HG02973 (cell line): ENCODE data around the gene WDR31.
"Not testable (repeated sequence)": the region's sequence is repeated elsewhere in the genome, so short reads cannot be mapped to it uniquely, and the experiment has no call there.

Experiments used
- ATAC-seq: cut with Tn5 transposase; IDR thresholded peaks from one replicate; pipeline ENCODE4 v1.9.1; 2021; ENCODE audit warnings: moderate library complexity; ENCODE audit not compliant: unreplicated experiment

WDR31 gene

DNA sequence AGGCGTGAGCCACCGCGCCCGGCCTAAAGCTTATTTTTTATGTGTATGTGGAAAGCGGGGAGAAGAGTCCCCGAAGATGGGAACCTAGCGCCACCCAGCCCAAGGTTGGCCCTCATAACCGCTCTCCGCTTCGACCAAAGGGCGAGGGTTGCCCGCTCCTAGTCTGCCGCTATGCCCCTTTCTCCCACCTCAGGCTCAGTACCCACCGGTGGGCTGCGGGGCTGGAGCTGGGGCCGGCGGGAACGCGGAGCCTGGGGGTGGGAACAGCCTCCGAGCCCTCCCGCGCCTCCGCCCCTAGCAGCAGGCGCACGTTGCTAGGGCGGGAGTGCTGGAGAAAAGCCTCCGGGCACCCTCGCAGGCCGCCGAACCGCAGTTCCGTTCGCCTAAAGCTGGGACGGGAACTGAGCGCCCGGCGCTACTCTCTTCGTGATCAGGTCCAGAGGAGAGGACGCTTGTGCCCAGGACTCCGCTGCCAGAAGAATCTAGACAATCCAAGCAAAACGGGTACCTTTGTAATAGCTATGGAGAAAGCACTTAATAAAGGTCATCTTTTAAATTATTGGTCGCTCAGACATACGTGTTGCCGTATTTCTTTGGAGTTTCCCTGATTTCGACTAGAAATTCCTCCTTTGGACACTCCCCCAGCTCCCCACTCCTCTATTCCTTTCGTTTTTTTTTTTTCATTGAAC, at the start of gene WDR31:
WDR31 (minus strand) TSS at position 265 of the 689 bp plus-strand sequence. CDS start 8,253 bp downstream, outside the sequence.
- peak; percentile 97 for ATAC-seq

DNA sequence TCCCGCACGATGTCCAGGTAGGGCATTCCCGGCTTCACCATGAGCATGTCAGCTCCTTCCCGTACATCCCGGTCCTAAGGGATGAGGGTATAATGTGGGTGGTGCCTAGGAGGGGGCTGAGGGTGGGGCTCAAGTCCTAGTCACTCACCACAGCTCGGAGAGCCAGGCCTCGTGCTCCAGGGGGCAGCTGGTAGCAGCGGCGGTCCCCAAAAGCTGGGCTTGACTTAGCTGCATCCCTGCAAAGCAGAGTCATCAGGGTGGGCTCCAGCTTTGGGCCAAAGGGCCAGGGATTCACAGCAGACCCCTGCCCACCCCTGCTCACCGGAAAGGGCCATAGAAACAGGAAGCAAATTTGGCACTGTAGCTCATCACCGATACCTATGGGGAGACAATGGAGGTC, 49.4 kb upstream of the WDR31 start:
- no peak for ATAC-seq

DNA sequence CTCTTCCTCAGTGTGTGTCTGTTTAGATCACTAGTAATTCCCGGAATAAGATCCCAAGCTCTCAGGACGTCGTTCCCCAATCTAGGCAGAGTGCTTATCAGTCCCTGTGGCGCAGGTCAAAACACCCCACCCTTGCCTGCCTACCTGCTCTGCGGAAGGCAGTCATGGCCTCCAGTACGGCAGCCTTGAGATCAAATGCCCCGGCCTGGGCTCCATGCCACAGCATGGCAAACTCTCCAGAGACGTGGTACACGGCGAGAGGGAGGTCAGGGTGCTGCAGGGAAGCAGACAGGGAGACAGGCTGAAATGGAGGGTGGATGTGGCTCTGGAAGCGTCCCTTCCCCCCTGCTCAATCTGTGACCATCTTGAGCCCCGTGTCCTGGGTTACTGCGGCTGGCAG, 48.8 kb upstream of the WDR31 start:
- ATAC-seq = no peak

DNA sequence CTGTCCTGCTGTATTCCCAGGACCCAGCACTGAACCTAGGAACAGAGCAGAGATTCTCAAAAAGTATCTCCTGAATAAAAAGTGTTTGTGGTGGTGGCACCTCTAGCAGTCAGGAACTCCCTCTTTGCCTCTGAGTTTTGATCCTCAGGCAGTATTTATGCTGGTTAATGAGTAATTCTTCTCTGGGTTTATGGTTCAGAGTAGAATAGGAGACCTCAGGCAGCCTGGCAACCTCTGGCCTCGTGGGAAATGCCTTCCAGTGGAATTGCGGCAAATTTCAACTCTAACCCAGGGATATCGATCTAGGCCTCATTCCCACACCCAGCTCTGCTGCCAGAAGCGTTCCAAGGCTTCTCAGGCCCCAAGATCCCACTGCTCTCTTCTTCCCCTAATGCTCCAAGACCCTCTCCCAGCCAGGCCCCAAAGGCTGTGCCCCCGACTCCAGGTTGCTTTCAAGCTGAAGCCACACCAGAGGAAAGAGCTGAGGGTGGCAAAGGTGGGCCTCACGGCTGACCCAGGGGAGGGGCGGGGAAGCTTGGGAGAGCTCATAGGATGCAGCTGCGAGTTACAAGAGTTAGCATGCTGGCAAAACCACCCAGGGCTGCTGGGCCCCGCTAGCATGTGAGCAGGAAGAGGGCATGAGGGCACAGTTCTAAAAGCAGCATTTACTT, 47.6 kb upstream of the WDR31 start:
- no peak for ATAC-seq

DNA sequence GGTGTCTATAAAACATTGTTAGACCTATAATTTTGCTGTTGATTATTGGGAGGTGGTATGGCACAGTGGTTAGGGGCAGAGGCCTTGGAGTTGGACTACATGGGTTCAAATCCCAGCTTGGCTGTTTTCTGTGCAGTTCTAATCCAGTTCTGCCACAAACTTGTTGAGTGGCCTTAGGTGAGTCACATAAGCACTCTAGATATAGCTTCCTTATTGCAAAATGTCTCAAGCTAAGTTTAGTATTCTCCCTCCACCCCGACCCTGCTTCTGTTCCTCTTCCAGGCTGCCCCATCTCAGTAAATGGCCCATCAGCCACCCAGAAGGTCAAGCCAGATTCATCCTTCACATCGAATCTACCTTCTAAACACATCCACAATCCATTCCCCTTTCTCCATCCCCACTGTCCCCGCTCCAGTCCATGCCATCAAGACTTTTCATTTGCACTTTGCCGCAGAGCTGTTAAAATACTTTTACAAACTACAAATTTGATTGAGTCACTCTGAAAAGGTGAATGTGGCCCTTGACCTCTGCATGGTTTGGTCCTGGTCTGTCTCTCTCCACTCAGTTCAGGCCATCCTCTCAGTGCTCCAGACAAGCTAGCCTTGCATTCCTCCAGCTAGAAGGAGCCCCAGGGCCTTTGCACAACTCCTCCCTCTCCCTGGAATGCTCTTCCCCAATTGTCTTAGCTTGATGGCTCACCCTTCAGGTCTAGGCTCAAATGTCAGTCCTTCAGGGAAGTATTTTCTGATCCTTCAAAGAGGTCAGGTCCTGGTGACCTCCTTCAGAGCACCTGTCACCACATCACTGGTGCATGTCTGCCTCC, 46.7 kb upstream of the WDR31 start:
- no peak for ATAC-seq

DNA sequence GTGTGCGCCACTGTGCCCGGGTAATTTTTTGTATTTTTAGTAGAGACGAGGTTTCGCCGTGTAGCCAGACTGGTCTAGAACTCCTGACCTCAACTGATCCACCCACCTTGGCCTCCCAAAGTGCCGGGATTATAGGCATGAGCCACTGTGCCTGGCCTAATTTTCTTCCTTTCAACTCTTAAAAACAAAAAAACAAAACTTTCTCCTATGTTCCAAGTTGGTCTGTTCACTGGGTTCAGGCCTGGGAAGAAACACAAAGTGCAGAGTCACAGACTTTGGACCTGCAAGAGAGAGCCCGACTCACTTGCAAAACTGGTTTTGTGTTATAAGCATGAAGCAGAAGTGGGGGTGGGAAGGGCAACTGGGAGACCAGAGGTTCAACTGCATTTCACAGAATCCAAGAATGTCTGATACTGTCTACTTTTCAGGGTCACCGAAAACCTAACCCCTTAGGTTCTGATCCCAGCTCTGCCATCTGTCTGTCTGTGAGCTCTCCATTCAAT, 41.9 kb upstream of the WDR31 start:
- no peak for ATAC-seq

DNA sequence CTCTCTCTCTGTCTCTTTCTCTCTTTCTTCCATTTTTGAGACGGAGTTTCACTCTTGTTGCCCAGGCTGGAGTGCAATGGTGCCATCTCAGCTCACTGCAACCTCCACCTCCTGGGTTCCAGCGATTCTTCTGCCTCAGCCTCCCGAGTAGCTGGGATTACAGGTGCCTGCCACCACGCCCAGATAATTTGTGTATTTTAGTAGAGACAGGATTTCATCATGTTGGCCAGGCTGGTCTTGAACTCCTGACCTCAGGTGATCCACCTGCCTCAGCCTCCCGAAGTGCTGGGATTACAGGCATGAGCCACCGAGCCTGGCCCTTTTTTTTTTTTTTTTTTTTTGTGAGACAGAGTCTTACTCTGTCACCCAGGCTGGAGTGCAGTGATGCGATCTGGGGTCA, 41.4 kb upstream of the WDR31 start:
- ATAC-seq = not testable (repeated sequence)

DNA sequence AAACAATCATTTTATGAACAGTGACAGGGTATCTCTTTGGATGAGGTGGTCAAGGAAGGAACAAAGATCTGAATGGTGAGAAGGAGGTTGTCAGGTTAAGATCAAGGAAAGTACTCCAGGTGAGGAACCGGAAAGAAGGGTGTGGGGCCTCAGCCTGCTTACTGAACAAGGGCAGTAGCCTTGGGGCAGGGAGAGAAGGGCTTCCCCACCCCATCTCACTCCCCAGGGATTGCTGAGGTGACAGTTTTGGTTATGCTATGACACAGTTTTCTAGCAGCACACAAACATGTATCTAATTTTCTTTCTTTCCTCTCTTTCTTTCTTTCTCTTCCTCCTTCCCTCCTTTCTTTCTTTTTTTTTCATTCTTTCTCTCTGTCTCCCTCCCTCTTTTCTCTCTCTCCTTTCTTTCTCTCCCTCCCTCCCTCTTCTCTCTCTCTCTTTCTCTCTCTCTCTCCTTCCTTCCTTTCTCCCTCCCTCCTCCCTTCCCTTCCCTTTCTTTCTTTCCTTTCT, 40.8 kb upstream of the WDR31 start:
- ATAC-seq = peak; percentile 57

DNA sequence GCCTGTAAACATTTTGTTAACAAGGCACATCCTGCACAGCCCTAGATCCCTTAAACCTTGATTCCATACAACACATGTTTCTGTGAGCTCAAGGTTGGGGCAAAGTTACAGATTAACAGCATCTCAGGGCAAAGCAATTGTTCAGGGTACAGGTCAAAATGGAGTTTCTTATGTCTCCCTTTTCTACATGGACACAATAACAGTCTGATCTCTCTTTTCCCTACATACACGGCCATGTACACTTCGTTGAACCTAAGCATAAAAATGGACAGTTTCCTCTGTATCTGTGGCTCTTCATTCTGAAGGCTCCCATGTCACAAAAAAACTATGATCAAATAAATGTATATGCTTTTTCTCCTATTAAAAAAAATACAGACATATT, 39.7 kb upstream of the WDR31 start:
- not testable (repeated sequence) for ATAC-seq

DNA sequence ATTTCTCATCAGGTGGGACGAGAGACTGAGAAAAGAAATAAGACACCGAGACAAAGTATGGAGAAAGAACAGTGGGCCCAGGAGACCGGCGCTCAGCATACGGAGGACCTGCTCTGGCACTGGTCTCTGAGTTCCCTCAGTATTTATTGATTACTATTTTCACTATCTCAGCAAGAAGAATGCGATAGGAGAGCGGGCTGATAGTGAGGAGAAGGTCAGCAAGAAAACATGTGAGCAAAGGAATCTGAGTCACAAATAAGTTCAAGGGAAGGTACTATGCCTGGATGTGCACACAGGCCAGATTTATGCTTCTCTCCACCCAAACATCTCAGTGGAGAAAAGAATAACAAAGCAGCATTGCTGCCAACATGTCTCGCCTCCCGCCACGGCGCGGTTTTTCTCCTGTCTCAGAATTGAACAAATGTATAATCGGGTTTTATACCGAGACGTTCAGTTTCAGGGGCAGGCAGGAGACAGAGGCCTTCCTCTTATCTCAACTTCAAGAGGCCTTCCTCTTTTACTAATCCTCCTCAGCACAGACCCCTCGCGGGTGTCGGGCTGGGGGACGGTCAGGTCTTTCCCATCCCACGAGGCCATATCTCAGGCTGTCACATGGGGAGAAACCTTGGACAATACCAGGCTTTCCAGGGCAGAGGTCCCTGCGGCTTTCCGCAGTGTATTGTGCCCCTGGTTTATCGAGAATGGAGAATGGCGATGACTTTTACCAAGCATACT, 39.2 kb upstream of the WDR31 start:
- ATAC-seq = not testable (repeated sequence)

DNA sequence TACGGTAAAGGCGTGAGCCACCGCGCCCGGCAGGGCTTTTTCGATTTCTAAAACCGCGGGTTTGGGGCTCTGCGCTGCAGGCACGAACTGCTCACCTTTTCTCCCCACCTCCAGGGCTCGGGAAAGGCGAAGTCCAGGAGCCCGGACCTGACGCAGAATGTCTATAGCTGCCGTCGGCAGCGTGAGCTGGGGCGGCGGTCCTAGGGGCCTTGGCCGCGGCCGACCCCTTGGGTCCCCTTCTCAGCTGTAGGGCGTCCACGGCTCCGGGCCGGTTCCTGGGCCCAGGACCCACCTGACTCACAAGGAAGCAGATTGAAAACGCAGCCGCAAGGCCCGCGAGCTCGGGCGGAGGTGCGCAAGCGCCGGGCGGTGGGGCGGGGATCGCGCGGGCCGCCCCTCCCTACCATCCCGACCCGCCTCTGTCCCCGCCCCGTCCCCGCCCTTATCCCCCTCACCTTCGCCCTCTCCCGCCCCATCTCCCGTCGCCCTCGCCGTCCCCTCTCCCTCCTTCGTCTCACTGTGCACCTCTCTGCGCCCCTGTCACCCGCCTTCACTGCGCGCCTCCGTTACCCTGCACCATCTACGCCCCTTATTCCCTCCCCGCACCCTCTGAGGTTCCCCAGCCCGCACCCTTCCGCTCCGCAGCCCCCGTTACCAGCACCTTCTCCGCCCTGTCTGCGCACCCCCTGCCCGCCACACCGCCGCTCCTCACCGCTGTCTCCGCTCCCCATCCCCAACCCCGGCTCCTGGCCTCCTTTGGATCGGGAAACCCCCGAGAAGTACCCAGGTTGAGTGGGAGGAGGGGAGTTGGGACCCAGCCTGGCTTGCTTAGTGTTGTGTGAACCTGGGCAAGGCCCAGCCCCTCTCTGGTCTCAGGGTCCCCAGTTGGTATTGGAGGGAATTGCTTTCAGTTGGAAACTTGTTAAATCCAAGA, 36.8 kb upstream of the WDR31 start, which contains the start of gene HDHD3:
HDHD3 (minus strand) TSS at position 353 of the 934 bp plus-strand sequence. CDS start 2,632 bp downstream, outside the sequence.
- ATAC-seq = peak; percentile 81

DNA sequence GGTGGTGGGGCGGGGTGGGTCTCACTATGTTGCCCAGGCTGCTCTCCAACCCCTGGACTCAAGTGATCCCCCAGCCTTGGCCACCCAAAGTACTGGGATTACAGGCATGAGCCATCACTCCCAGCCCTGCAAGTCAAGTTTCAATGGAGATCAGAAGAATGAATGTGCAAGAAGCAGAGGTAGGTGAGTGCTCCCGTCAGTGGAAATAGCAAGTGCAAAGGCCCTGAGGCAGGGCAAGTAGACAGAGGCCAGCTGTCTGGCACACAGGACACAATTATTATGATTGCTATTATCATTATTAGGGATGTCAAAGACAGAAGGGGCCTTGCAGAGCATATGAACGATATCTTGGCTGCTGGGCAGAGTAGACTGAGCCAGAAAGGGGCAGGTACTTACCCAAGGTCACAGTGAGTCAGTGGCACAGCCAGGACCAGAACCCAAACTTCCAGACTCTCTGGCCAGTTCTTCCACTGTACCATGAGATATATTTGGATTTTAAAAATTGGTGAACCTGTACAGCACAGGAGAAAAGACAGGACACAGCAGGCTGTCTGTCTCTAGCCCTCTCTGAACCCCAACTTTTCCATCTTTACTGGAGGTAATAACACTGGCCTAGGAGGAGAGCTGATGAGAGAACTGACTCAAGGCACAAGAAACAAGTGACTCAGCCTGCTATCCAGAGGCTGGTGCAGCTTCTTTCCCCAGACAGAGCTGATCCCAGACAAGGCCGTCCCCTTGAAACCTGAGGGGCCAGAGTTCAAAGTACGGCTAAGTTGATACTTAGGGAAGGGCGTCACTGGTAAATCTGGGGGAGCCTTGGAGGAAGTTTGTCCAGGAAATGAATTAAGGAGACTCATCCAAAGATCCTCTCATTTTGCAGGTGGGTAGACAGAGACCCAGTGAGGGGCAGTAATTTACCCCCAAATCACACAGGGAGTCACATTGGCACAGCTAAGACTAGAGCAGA, 35.3 kb upstream of the WDR31 start:
- ATAC-seq = no peak

DNA sequence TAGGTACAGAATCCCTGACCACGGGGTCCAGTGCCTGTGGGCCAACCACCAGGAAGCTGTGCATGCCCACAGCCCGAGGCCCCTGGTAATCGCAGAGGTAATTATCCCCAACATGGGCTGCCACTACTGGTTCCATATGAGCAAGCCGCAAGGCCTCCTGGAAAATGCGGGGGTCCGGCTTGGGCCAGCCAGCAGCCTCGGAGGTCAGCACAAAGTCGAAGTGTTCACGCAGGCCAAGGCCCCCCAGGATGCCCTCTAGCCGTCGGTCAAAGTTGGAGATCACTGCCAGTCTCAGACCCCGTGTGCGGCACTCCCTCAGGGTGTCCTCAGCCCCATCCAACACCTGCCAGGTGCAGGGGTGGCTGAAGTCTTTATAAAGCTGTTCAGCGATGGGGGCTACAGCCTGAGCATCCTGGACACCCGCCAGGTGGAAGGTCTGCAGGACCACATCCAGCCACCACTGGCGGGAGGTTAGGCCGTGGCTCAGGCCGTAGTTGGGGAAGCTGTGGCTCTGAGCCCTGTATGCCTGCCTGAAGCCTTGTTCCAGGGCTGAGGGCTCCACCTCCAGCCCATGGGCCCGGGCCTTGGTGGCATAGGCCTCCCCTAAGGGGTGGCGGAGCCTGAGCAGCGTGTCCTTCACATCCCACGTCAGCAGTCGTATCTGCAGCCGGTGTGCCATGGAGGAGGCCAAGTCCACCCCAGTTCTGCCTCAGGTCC, 33.8 kb upstream of the WDR31 start:
- ATAC-seq = no peak

DNA sequence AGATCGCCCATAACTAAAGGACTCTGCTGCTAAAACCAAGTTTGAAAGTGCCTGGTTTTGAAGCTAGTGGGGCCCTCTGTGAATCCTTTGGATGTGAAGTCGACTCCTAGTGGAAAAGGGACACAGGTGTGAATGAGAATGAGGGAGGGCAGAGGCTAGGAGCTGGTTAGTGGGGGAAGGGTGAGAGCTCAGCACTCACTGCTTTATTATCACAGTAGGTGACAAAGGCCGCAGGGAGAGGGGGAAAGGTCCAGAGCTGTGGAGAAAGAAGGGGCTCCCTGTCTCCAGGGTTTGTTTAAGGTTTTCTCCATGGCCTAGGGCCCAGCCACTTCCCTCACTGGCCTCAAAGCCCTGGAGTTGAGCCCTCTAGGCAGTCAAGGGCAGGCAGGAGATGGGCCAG, 33.2 kb upstream of the WDR31 start:
- no peak for ATAC-seq

DNA sequence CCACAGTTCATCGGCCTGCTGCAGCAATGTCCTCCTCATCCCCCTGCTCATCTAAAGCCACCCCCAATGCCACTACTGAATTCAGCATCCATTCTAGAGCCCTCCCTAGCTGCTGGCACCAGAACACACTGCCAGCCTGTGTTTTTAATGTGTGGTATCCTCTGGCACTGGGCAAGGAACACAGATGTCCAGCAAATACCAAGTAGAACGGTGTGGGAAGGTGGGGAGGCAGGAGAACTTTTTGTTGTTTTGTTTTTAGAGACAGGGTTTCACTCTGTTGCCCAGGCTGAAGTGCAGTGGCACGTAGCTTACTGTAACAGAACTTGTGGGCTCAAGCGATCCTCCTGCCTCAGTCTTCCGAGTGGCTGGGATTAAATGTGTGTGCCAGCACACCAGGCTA, 32.0 kb upstream of the WDR31 start:
- ATAC-seq = no peak

DNA sequence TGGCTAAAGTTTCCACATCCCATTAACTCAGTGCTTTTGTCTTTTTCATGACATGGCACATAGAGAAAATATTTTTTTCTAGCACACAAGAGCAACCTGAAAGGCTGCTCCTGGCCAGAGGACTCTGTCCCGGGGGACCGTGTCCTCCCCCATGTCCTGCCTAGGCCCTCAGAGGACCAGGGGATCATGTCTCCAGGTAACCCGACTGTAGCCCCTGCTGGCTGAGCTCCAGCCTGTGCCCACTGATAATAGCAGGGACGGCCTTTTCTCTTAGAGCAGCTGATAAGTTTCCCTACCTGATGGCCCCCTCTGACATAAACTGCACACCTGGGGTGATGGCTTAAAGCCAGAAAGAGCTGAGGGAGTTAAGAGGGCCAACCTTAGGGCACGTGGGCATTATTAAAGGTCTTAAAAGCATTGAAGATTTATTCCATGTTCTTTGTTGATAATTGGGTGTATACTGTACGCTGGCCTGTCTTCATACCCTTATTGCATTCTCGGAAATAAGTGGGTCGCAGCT, 30.8 kb upstream of the WDR31 start:
- no peak for ATAC-seq

DNA sequence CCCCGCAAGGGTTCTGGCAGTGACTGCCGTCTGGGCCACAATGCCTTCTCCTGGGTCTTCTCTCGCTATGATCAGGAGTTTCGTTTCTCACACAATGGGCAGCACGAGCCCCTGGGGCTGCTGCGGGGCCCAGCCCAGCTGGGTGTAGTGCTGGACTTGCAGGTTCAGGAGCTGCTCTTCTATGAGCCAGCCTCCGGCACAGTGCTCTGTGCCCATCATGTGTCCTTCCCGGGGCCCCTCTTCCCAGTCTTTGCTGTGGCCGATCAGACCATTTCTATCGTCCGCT, 29.7 kb upstream of the WDR31 start:
- ATAC-seq = no peak
